SK-N-SH treated with all-trans-retinoic acid at 6 μM for 48 hours (cell line): Measurements from ENCODE around the gene SLCO1A2.

Experiments used
- CREB5 ChIP-seq: fragments of 250-450 bp; sonication (Bioruptor Pico); IDR thresholded peaks from 2 replicates; pipeline ENCODE4 v1.5.1; 2020; ENCODE audit warnings: low read depth, mild to moderate bottlenecking, moderate library complexity
- TCF4 ChIP-seq: fragments of 250-450 bp; sonication (Bioruptor Pico); IDR thresholded peaks from 2 replicates; pipeline ENCODE4 v1.8.0; 2021; ENCODE audit warnings: mild to moderate bottlenecking, moderate library complexity, borderline replicate concordance
- ZFP30 ChIP-seq: fragments of 450-650 bp; formaldehyde crosslinking; IDR thresholded peaks from 2 replicates; pipeline ENCODE4 v1.5.0; 2022; ENCODE audit warnings: mild to moderate bottlenecking, moderate library complexity
- TF ChIP-seq, protein P1 (sequence below): fragments of 250-450 bp; sonication (Bioruptor Pico); IDR thresholded peaks from 2 replicates; pipeline ENCODE4 v1.8.0; 2020; ENCODE audit warnings: mild to moderate bottlenecking, moderate library complexity, borderline replicate concordance

GRCh38 chr12:21384261-21384660, 49.5 kb upstream of the SLCO1A2 start:
- TF ChIP-seq ZFP30 (CRISPR knock-in tag): no peak
- no peak for TF ChIP-seq TCF4 (CRISPR knock-in tag)
- no peak for TF ChIP-seq CREB5 (CRISPR knock-in tag)
- TF ChIP-seq, protein P1, sequence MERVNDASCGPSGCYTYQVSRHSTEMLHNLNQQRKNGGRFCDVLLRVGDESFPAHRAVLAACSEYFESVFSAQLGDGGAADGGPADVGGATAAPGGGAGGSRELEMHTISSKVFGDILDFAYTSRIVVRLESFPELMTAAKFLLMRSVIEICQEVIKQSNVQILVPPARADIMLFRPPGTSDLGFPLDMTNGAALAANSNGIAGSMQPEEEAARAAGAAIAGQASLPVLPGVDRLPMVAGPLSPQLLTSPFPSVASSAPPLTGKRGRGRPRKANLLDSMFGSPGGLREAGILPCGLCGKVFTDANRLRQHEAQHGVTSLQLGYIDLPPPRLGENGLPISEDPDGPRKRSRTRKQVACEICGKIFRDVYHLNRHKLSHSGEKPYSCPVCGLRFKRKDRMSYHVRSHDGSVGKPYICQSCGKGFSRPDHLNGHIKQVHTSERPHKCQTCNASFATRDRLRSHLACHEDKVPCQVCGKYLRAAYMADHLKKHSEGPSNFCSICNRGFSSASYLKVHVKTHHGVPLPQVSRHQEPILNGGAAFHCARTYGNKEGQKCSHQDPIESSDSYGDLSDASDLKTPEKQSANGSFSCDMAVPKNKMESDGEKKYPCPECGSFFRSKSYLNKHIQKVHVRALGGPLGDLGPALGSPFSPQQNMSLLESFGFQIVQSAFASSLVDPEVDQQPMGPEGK (CRISPR knock-in tag): no peak
